Measurements from ENCODE around the gene CYP2W1.

- TF ChIP-seq CTCF (IDR thresholded peaks at IDR 0.05; ENCODE audit: insufficient read depth, low read depth, low read length) = no peak
- TF ChIP-seq EZH2 (IDR thresholded peaks at IDR 0.05; ENCODE audit: insufficient read depth, low read length) = no peak
Observed at GRCh38 chr7:1020849-1021251, 37.9 kb downstream of the CYP2W1 start.
